ENCODE results near the gene ZNF552. TPM values are rescaled to one million over a fixed set of nuclear protein-coding genes. Genes with fewer than 3 reads are reported as not detected.

The ZNF552 gene
- total RNA-seq, 4 donors from 2014 or later = 5.4 to 7.0 (median 5.9) TPM

- no peak for TF ChIP-seq CTCF (IDR thresholded peaks at IDR 0.05)
- TF ChIP-seq POLR2A (IDR thresholded peaks at IDR 0.05) = no peak
- H3K4me3 ChIP-seq (ENCODE audit: low read depth, poor library complexity, severe bottlenecking) = no peak overlapping the region
- WGBS, 2 donors = 88 to 94% methylated on average over 4 of the region's 4 CpGs
- DNase-seq (ENCODE audit: low spot score in 2 of 2) = no peak
- intact Hi-C loops (cut with DNase I; ENCODE audit: low total_unique reads) = no loop called here
Measured at GRCh38 chr19:57771417-57771816, 43.3 kb downstream of the ZNF552 start.

GRCh38 chr19:57769345-57770131, 45.2 kb downstream of the ZNF552 start, which contains the start of gene ZNF586:
Gene ZNF586 (plus strand): TSS chr19:57769676. CDS start chr19:57769843, 167 bp downstream.
- DNase-seq (ENCODE audit: low spot score in 2 of 2) = peak; percentile 88 to 97
- TF ChIP-seq CTCF (IDR thresholded peaks at IDR 0.05) = no peak
- no peak for TF ChIP-seq POLR2A (IDR thresholded peaks at IDR 0.05)
- H3K4me3 ChIP-seq (ENCODE audit: low read depth, poor library complexity, severe bottlenecking) = peak within 1 kb of the TSS; percentile 67
- 3 to 6% methylated on average over 29 to 52 of the region's 61 CpGs for WGBS, 2 donors
- intact Hi-C loops (cut with DNase I; ENCODE audit: low total_unique reads) = no loop called here

- intact Hi-C loops (cut with DNase I; ENCODE audit: low total_unique reads) = no loop called here
- no peak for DNase-seq (ENCODE audit: low spot score in 2 of 2)
- TF ChIP-seq POLR2A (IDR thresholded peaks at IDR 0.05) (no peak), CTCF (IDR thresholded peaks at IDR 0.05) (no peak)
- 100% methylated on average over 2 of the region's 2 CpGs for WGBS, 2 donors
- no peak overlapping the region for H3K4me3 ChIP-seq (ENCODE audit: low read depth, poor library complexity, severe bottlenecking)
Measured at GRCh38 chr19:57759096-57759495, 55.6 kb downstream of the ZNF552 start.

GRCh38 chr19:57757941-57758340, 56.8 kb downstream of the ZNF552 start:
- WGBS, 2 donors = 95% methylated on average over 2 of the region's 2 CpGs

More at GRCh38 chr19:57757941-57758340, 56.8 kb downstream of the ZNF552 start:
- TF ChIP-seq CTCF (IDR thresholded peaks at IDR 0.05) (no peak), POLR2A (IDR thresholded peaks at IDR 0.05) (no peak)
- no peak overlapping the region for H3K4me3 ChIP-seq (ENCODE audit: low read depth, poor library complexity, severe bottlenecking)
- intact Hi-C loops (cut with DNase I; ENCODE audit: low total_unique reads) = no loop called here
- no peak for DNase-seq (ENCODE audit: low spot score in 2 of 2)

Other genes with a start within 250 kb of the ZNF552 start
- gene ZNF416, start 236.0 kb downstream of the ZNF552 start, total RNA-seq = 10 to 100 TPM in 1 of 4 donors, 1 to 10 TPM in 3; 6.7 to 10.2 (median 8.4) TPM
- gene ZIK1, start 230.8 kb downstream of the ZNF552 start, total RNA-seq = 10 to 100 TPM in 1 of 4 donors, 1 to 10 TPM in 3; 2.0 to 12.7 (median 4.3) TPM
- gene ZNF530, start 215.0 kb downstream of the ZNF552 start, total RNA-seq = 10 to 100 TPM in 1 of 4 donors, 1 to 10 TPM in 3; 4.8 to 16.9 (median 6.1) TPM
- 10 to 100 TPM; 19.1 to 42.5 (median 34.6) TPM for gene ZNF134, start 200.7 kb downstream of the ZNF552 start, total RNA-seq
- gene ZNF211, start 181.7 kb downstream of the ZNF552 start, total RNA-seq = 10 to 100 TPM; 12.9 to 33.5 (median 17.7) TPM
- gene ZSCAN4, start 146.0 kb downstream of the ZNF552 start, total RNA-seq = under 1 TPM in 2 of 4 donors, not detected in 2; 0.39 to 0.71 TPM
- gene ZNF551, start 132.9 kb downstream of the ZNF552 start, total RNA-seq = 10 to 100 TPM in 3 of 4 donors, 1 to 10 TPM in 1; 9.3 to 20.8 (median 19.5) TPM
- 1 to 10 TPM in 1 of 4 donors, under 1 TPM in 3; 0.15 to 1.0 (median 0.77) TPM for gene ZNF154, start 105.7 kb downstream of the ZNF552 start, total RNA-seq
- gene ZNF671, start 87.3 kb downstream of the ZNF552 start, total RNA-seq = 1 to 10 TPM in 2 of 4 donors, under 1 TPM in 2; 0.88 to 4.3 (median 2.0) TPM
- gene ZNF776, start 68.1 kb downstream of the ZNF552 start, total RNA-seq = 10 to 100 TPM in 3 of 4 donors, 1 to 10 TPM in 1; 9.5 to 23.7 (median 13.0) TPM
- gene ZNF586, start 45.2 kb downstream of the ZNF552 start, total RNA-seq = 10 to 100 TPM in 3 of 4 donors, 1 to 10 TPM in 1; 9.1 to 21.4 (median 17.5) TPM
- gene ZNF587B, start 15.4 kb upstream of the ZNF552 start, total RNA-seq = 10 to 100 TPM; 11.8 to 16.7 (median 13.7) TPM
- 10 to 100 TPM; 10.6 to 18.0 (median 17.2) TPM for gene ZNF587, start 34.9 kb upstream of the ZNF552 start, total RNA-seq
- gene ZNF814, start 74.1 kb upstream of the ZNF552 start, total RNA-seq = 10 to 100 TPM in 2 of 4 donors, 1 to 10 TPM in 2; 6.9 to 18.4 (median 10.0) TPM
- 10 to 100 TPM in 3 of 4 donors, 1 to 10 TPM in 1; 6.6 to 25.5 (median 11.6) TPM for gene ZNF417, start 101.7 kb upstream of the ZNF552 start, total RNA-seq
- gene ZNF418, start 120.5 kb upstream of the ZNF552 start, total RNA-seq = 10 to 100 TPM in 1 of 4 donors, 1 to 10 TPM in 3; 4.3 to 10.9 (median 6.2) TPM
- 10 to 100 TPM in 1 of 4 donors, 1 to 10 TPM in 3; 7.8 to 11.3 (median 9.1) TPM for gene ZNF256, start 132.8 kb upstream of the ZNF552 start, total RNA-seq
- gene C19orf18, start 159.6 kb upstream of the ZNF552 start, total RNA-seq = not detected
- gene ZNF606, start 187.9 kb upstream of the ZNF552 start, total RNA-seq = 10 to 100 TPM in 3 of 4 donors, 1 to 10 TPM in 1; 9.6 to 53.4 (median 16.3) TPM
- under 1 TPM in 1 of 4 donors, not detected in 3; 0.23 TPM for gene ZSCAN1, start 219.1 kb upstream of the ZNF552 start, total RNA-seq
- 1 to 10 TPM; 4.8 to 5.9 (median 5.5) TPM for gene ZNF135, start 244.4 kb upstream of the ZNF552 start, total RNA-seq